ENCODE results near the gene ARMC10.
"Not testable (repeated sequence)": the region's sequence is repeated elsewhere in the genome, so short reads cannot be mapped to it uniquely, and the experiment has no call there.

Gene ARMC10

DNA sequence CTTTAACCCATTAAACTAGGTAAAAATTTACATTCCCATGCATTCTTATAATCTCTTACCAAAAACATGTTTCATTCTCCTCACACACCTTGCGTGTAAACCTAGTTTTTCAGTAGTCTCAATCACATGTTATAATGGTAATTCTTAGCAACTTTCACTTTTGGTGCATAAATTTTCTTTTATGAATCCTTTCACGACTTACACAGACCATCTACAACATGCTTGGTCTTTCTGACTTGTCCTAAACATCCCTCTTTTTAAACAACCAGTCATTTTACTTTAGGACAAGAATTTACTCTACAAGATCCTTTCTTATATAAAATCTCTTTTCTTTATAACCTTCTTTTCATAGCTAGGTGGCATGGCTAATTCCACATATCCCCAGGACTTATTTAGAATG lies 26.1 kb upstream of the ARMC10 start:
- DNase-seq (ENCODE audit: low read depth), result peak; percentile 42
- H3K4me3 ChIP-seq (ENCODE audit: low read depth, low read length), result no peak overlapping the region
- TF ChIP-seq POLR2A (IDR thresholded peaks at IDR 0.05; ENCODE audit: extremely low read depth, insufficient read length), result no peak
- TF ChIP-seq, protein P1, sequence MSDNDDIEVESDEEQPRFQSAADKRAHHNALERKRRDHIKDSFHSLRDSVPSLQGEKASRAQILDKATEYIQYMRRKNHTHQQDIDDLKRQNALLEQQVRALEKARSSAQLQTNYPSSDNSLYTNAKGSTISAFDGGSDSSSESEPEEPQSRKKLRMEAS (IDR thresholded peaks at IDR 0.05; ENCODE audit: low read depth, low read length), result no peak
- TF ChIP-seq, protein P2, sequence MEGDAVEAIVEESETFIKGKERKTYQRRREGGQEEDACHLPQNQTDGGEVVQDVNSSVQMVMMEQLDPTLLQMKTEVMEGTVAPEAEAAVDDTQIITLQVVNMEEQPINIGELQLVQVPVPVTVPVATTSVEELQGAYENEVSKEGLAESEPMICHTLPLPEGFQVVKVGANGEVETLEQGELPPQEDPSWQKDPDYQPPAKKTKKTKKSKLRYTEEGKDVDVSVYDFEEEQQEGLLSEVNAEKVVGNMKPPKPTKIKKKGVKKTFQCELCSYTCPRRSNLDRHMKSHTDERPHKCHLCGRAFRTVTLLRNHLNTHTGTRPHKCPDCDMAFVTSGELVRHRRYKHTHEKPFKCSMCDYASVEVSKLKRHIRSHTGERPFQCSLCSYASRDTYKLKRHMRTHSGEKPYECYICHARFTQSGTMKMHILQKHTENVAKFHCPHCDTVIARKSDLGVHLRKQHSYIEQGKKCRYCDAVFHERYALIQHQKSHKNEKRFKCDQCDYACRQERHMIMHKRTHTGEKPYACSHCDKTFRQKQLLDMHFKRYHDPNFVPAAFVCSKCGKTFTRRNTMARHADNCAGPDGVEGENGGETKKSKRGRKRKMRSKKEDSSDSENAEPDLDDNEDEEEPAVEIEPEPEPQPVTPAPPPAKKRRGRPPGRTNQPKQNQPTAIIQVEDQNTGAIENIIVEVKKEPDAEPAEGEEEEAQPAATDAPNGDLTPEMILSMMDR (IDR thresholded peaks at IDR 0.05; ENCODE audit: low read depth, low read length), result no peak
- TF ChIP-seq MYC (IDR thresholded peaks at IDR 0.05; ENCODE audit: low read depth, low read length), result no peak

DNA sequence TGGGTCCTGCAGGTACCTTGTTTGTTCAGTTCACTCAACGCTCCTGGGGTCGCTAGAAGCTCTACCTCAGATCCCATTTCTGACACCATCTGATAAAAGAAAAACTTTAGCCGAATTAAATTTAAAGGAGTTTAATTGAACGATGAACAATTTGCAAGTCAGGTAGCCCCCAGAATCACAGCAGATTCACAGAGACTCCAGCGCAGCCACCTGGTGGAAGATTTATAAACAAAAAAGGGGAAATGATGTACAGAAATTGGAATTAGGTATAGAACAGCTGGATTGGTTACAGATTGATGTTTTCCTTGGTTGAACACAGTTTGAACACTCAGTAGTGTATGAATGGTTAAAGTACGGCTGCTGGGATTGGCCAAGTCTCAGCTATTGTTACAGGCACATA lies 23.4 kb upstream of the ARMC10 start:
- TF ChIP-seq MYC (IDR thresholded peaks at IDR 0.05; ENCODE audit: low read depth, low read length), result no peak
- TF ChIP-seq, protein P2 (IDR thresholded peaks at IDR 0.05; ENCODE audit: low read depth, low read length), result no peak
- TF ChIP-seq POLR2A (IDR thresholded peaks at IDR 0.05; ENCODE audit: extremely low read depth, insufficient read length), result no peak
- TF ChIP-seq, protein P1 (IDR thresholded peaks at IDR 0.05; ENCODE audit: low read depth, low read length), result no peak
- DNase-seq (ENCODE audit: low read depth), result no peak
- H3K4me3 ChIP-seq (ENCODE audit: low read depth, low read length), result no peak overlapping the region

DNA sequence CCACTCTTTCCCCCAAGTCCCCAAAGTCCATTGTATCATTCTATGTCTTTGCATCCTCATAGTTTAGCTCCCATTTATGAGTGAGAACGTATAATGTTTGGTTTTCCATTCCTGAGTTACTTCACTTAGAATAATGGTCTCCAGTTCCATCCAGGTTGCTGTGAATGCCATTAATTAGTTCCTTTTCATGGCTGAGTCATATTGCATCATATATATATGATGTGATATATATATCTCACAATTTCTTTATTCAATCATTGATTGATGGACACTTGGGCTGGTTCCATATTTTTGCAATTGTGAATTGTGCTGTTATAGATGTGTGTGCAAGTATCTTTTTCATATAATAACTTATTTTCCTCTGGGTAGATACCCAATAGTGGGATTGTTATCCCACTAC lies 18.9 kb upstream of the ARMC10 start:
- DNase-seq (ENCODE audit: low read depth); H3K4me3 ChIP-seq (ENCODE audit: low read depth, low read length): not testable (repeated sequence)

DNA sequence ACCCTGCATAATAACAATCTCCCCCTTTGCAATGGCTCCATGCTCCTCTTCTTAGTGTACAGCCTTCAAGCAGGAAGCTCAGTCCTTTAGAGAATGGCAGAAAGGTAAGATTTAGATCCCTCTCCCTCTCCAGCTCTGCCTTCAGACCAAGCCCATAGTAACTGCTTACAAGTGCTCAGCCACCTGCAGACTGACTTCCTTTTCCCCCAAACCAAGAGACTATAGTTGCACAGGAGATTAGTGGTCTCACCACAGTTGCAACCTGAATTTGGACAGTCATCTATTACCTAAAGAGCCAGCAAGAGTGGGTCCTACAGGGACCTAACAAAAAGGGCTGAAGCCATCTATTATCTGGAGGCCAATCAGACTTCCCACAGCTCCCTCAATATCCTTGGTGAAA lies 16.8 kb upstream of the ARMC10 start:
- no peak for TF ChIP-seq POLR2A (IDR thresholded peaks at IDR 0.05; ENCODE audit: extremely low read depth, insufficient read length)
- TF ChIP-seq MYC (IDR thresholded peaks at IDR 0.05; ENCODE audit: low read depth, low read length), result no peak
- TF ChIP-seq, protein P2 (IDR thresholded peaks at IDR 0.05; ENCODE audit: low read depth, low read length), result no peak
- TF ChIP-seq, protein P1 (IDR thresholded peaks at IDR 0.05; ENCODE audit: low read depth, low read length), result no peak
- no peak for DNase-seq (ENCODE audit: low read depth)
- no peak overlapping the region for H3K4me3 ChIP-seq (ENCODE audit: low read depth, low read length)

DNA sequence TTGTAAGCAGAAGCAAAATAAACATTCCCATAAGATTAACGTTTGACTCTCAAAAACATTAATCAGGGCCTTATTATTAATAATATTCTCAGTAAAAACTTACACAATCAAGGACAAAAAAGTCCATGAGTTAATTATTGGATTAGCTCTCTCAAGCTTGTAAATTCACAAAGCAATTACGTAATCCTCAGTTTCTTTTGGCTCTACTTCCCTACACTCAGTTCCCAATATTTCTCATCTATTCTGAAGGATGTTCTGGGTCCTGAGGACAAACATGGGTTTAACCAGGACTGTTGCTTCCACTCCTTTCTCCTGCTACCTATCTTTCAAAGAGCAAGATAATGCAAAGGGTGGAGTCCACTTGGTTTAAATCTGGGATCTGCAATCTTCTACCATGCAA lies 15.5 kb upstream of the ARMC10 start:
- H3K4me3 ChIP-seq (ENCODE audit: low read depth, low read length), result no peak overlapping the region
- DNase-seq (ENCODE audit: low read depth), result no peak
- TF ChIP-seq, protein P1 (IDR thresholded peaks at IDR 0.05; ENCODE audit: low read depth, low read length), result no peak
- no peak for TF ChIP-seq MYC (IDR thresholded peaks at IDR 0.05; ENCODE audit: low read depth, low read length)
- no peak for TF ChIP-seq POLR2A (IDR thresholded peaks at IDR 0.05; ENCODE audit: extremely low read depth, insufficient read length)
- TF ChIP-seq, protein P2 (IDR thresholded peaks at IDR 0.05; ENCODE audit: low read depth, low read length), result no peak

DNA sequence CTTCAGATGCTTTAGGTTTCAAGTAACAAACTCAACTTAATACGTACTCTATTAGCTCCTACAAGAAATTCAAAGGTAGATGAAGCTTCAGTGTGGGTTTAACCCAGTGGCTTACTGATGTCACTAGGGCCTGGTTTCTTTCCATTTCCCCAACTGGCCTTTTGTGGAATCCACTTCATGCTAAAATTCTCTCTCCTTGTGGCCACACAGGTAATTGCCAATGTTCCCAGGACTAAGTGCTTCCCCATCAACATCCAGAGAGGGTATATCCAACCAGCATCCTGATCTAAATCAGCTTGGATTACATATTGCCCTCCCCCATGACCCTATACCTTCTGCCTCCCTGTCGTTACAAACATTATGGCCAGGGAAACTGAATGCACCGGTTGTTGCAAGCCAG lies 11.0 kb upstream of the ARMC10 start:
- TF ChIP-seq, protein P2 (IDR thresholded peaks at IDR 0.05; ENCODE audit: low read depth, low read length), result no peak
- TF ChIP-seq, protein P1 (IDR thresholded peaks at IDR 0.05; ENCODE audit: low read depth, low read length), result no peak
- TF ChIP-seq POLR2A (IDR thresholded peaks at IDR 0.05; ENCODE audit: extremely low read depth, insufficient read length), result no peak
- no peak for TF ChIP-seq MYC (IDR thresholded peaks at IDR 0.05; ENCODE audit: low read depth, low read length)
- no peak overlapping the region for H3K4me3 ChIP-seq (ENCODE audit: low read depth, low read length)
- DNase-seq (ENCODE audit: low read depth), result no peak
